ENCODE measurements around the gene MCF2. TPM values are rescaled to one million over a fixed set of nuclear protein-coding genes. Genes with fewer than 3 reads are reported as not detected.

Gene MCF2
- total and polyA plus RNA-seq, 2 experiments from 2014 or later, result 1.1 to 1.4 TPM

GRCh38 chrX:139544591-139544990 is 163.4 kb downstream of the MCF2 start:
- no peaks in the 10 kb centered on the region for H3K36me3 Mint-ChIP-seq (ENCODE audit: low read depth)
- Histone ChIP-seq H3K9me2 (ENCODE audit: insufficient read depth) (no peaks in the 10 kb centered on the region), H3K4me3 (no peak overlapping the region), H2AFZ (no peak overlapping the region), H3K36me3 (ENCODE audit: insufficient read depth) (no peaks in the 10 kb centered on the region), H3K4me2 (no peak overlapping the region), H3K4me1 (ENCODE audit: insufficient read depth) (no peaks in the 10 kb centered on the region), H3K79me2 (replicated peaks; ENCODE audit: insufficient read depth) (no peaks in the 10 kb centered on the region), H4K20me1 (replicated peaks; ENCODE audit: insufficient read depth) (no peaks in the 10 kb centered on the region), H3K27ac (ENCODE audit: low read depth) (no peak overlapping the region), H3K27me3 (ENCODE audit: insufficient read depth) (no peaks in the 10 kb centered on the region), H3F3A (replicated peaks; ENCODE audit: low read depth) (no peaks in the 10 kb centered on the region)
- no peaks in the 10 kb centered on the region for H3K4me1 Mint-ChIP-seq
- no peaks in the 10 kb centered on the region for H3K27me3 Mint-ChIP-seq (ENCODE audit: insufficient read depth, low read depth, poor library complexity)
- ATAC-seq, result no peak
- no peak for TF ChIP-seq POLR2AphosphoS5 (IDR thresholded peaks at IDR 0.05; ENCODE audit: low read depth)
- no peak for TF ChIP-seq ZNF462 (CRISPR knock-in tag; IDR thresholded peaks at IDR 0.05)
- no peak for TF ChIP-seq REST (IDR thresholded peaks at IDR 0.05; ENCODE audit: unreplicated experiment)
- no peak for TF ChIP-seq ZNF114 (CRISPR knock-in tag; IDR thresholded peaks at IDR 0.05)
- TF ChIP-seq ZNF331 (CRISPR knock-in tag; IDR thresholded peaks at IDR 0.05; ENCODE audit: low read depth), result no peak
- TF ChIP-seq NANOG (IDR thresholded peaks at IDR 0.05; ENCODE audit: borderline replicate concordance), result no peak
- no peak for TF ChIP-seq JUNB (IDR thresholded peaks at IDR 0.05; ENCODE audit: unreplicated experiment)
- TF ChIP-seq CTCF (conservative IDR thresholded peaks at IDR 0.05; ENCODE audit: low read depth in 2 of 2), result no peak
- TF ChIP-seq STAT1 (IDR thresholded peaks at IDR 0.05; ENCODE audit: unreplicated experiment), result no peak
- no peak for TF ChIP-seq ETS1 (IDR thresholded peaks at IDR 0.05)
- no peak for TF ChIP-seq EZH2 (IDR thresholded peaks at IDR 0.05; ENCODE audit: low read depth, unreplicated experiment)
- TF ChIP-seq EZH2phosphoT487 (IDR thresholded peaks at IDR 0.05; ENCODE audit: unreplicated experiment), result no peak
- TF ChIP-seq CREB1 (CRISPR knock-in tag; IDR thresholded peaks at IDR 0.05; ENCODE audit: low read depth), result no peak
- DNase-seq (ENCODE audit: low spot score), result no peak
- no peak overlapping the region for H3K27ac Mint-ChIP-seq
- H3K9me3 Mint-ChIP-seq, result no peaks in the 10 kb centered on the region
- H3K4me3 Mint-ChIP-seq, result no peak overlapping the region
